CD14-positive monocyte (primary cell): ENCODE results near the gene STUB1. TPM values are rescaled to one million over a fixed set of nuclear protein-coding genes. Genes with fewer than 3 reads are reported as not detected.

Experiments
- DNase-seq, 3 donors: peaks; one replicate each; pipeline ENCODE4 v3.0.0-alpha.2; 2011 to 2022
- H2AFZ ChIP-seq: 2 replicates; pipeline ENCODE4 v1.6.0; 2012; ENCODE audit warnings: mild to moderate bottlenecking, low read depth, low read length, inconsistent platforms; ENCODE audit not compliant: insufficient read depth, poor library complexity, severe bottlenecking
- H3K27ac ChIP-seq, 2 donors: 1 replicate in 1 of 2; 2 replicates in 1 of 2; pipeline ENCODE4 v1.5.1; 2012 to 2013; ENCODE audit warnings: low read length in 2 of 2, control low read depth in 1 of 2, inconsistent platforms in 1 of 2, low read depth in 1 of 2, mild to moderate bottlenecking in 1 of 2
- H3K27me3 ChIP-seq, 2 donors: one replicate each; pipeline versions ENCODE4 v1.6.0 to v1.6.1; 2011 to 2013; ENCODE audit warnings: low read length in 2 of 2; ENCODE audit not compliant: control insufficient read depth in 2 of 2, insufficient read depth in 2 of 2
- H3K36me3 ChIP-seq, 2 donors: replicated peaks in 1 of 2; 1 replicate in 1 of 2; 2 replicates in 1 of 2; pipeline versions ENCODE4 v1.5.1 to v1.6.1; 2012 to 2013; ENCODE audit warnings: low read length in 2 of 2, control low read depth in 1 of 2, inconsistent platforms in 1 of 2, mild to moderate bottlenecking in 1 of 2; ENCODE audit not compliant: insufficient read depth in 2 of 2, control insufficient read depth in 1 of 2
- H3K4me1 ChIP-seq, 2 donors: 1 replicate in 1 of 2; 2 replicates in 1 of 2; pipeline versions ENCODE4 v1.5.1 to v1.6.1; 2012 to 2013; ENCODE audit warnings: low read length in 2 of 2, control low read depth in 1 of 2, inconsistent platforms in 1 of 2, mild to moderate bottlenecking in 1 of 2, moderate library complexity in 1 of 2; ENCODE audit not compliant: insufficient read depth in 2 of 2, control insufficient read depth in 1 of 2
- H3K4me2 ChIP-seq: replicated peaks from 2 replicates; pipeline ENCODE3; 2012; ENCODE audit warnings: low read length, moderate library complexity, mild to moderate bottlenecking; ENCODE audit not compliant: poor library complexity, severe bottlenecking; ENCODE audit errors: extremely low read depth
- H3K4me3 ChIP-seq, 3 experiments: fragments of 200-600 bp in 1 of 3; sonication (generic) in 1 of 3; replicated peaks in 1 of 3; 1 replicate in 2 of 3; 2 replicates in 1 of 3; pipeline ENCODE4 v1.5.1; 2011 to 2013; ENCODE audit warnings: low read length in 3 of 3, mild to moderate bottlenecking in 3 of 3, control low read depth in 2 of 3, low read depth in 2 of 3, inconsistent platforms in 1 of 3, moderate library complexity in 1 of 3
- H3K79me2 ChIP-seq: 2 replicates; pipeline ENCODE4 v1.6.0; 2012; ENCODE audit warnings: mild to moderate bottlenecking, control low read depth, inconsistent platforms, low read length, moderate library complexity; ENCODE audit not compliant: insufficient read depth
- H3K9ac ChIP-seq: 2 replicates; pipeline ENCODE4 v1.6.0; 2017; ENCODE audit warnings: low read length, mild to moderate bottlenecking; ENCODE audit not compliant: insufficient read depth, poor library complexity, severe bottlenecking
- H3K9me3 ChIP-seq, 2 donors: replicated peaks in 1 of 2; 1 replicate in 1 of 2; 2 replicates in 1 of 2; pipeline versions ENCODE4 v1.5.1 to v1.6.1; 2012 to 2013; ENCODE audit warnings: low read length in 2 of 2, control low read depth in 1 of 2; ENCODE audit not compliant: control insufficient read depth in 1 of 2, insufficient read depth in 1 of 2
- H4K20me1 ChIP-seq: 2 replicates; pipeline ENCODE4 v1.6.0; 2012; ENCODE audit warnings: mild to moderate bottlenecking, low read length, control low read depth, moderate library complexity; ENCODE audit not compliant: insufficient read depth
- H3K27ac Mint-ChIP-seq, 7 donors: one replicate each; pipeline ENCODE4 v1.8.0; 2020; ENCODE audit warnings: mild to moderate bottlenecking in 7 of 7, mixed read lengths in 7 of 7, moderate library complexity in 6 of 7, inconsistent platforms in 2 of 7
- H3K27me3 Mint-ChIP-seq, 3 donors: one replicate each; pipeline ENCODE4 v1.8.0; 2021 to 2022; ENCODE audit warnings: low read depth in 3 of 3, mild to moderate bottlenecking in 3 of 3, mixed read lengths in 3 of 3, moderate library complexity in 3 of 3, inconsistent platforms in 1 of 3
- H3K36me3 Mint-ChIP-seq, 2 donors: one replicate each; pipeline ENCODE4 v1.8.0; 2020; ENCODE audit warnings: mixed read lengths in 2 of 2, inconsistent platforms in 1 of 2, mild to moderate bottlenecking in 1 of 2
- H3K4me1 Mint-ChIP-seq: one replicate; pipeline ENCODE4 v1.8.0; 2020; ENCODE audit warnings: mild to moderate bottlenecking, mixed read lengths
- H3K4me3 Mint-ChIP-seq, 2 donors: one replicate each; pipeline ENCODE4 v1.8.0; 2020; ENCODE audit warnings: mild to moderate bottlenecking in 2 of 2, mixed read lengths in 2 of 2, moderate library complexity in 1 of 2
- H3K9me3 Mint-ChIP-seq, 7 donors: one replicate each; pipeline ENCODE4 v1.8.0; 2020 to 2022; ENCODE audit warnings: mixed read lengths in 7 of 7, mild to moderate bottlenecking in 6 of 7, moderate library complexity in 6 of 7, inconsistent platforms in 2 of 7
- CTCF ChIP-seq: fragments of 200-600 bp; IDR thresholded peaks from one replicate; pipeline ENCODE4 v1.8.0; 2022; ENCODE audit warnings: antibody characterized with exemption, mild to moderate bottlenecking
- WGBS: methylation state at CpG from one replicate; pipeline ENCODE4 v1.1.5; 2013; ENCODE audit warnings: missing lambda C conversion rate; ENCODE audit not compliant: insufficient coverage; 5-methylcytosine and 5-hydroxymethylcytosine counted together
- intact Hi-C, 2 donors: fragments of 100-400 bp; cut with micrococcal nuclease; formaldehyde crosslinking; loops; one replicate each; pipeline versions ENCODE4 v1.15.0 to v1.15.1; 2023
- polyA plus RNA-seq, 3 donors: library from polyadenylated mRNA; depleted of rRNA in 1 of 3; unstranded in 2 of 3; stranded (reverse) in 1 of 3; fragments of 300-500 nt in 2 of 3; fragments of >200 nt in 1 of 3; fragmentation: Illumina TruSeq in 2 of 3; gene quantifications; 1 replicate in 2 of 3; 2 replicates in 1 of 3; pipeline ENCODE4 v1.2.3, GENCODE V29; 2012 to 2021

Gene STUB1
- polyA plus RNA-seq, 3 donors = 83.3 to 108 (median 106) TPM

DNA sequence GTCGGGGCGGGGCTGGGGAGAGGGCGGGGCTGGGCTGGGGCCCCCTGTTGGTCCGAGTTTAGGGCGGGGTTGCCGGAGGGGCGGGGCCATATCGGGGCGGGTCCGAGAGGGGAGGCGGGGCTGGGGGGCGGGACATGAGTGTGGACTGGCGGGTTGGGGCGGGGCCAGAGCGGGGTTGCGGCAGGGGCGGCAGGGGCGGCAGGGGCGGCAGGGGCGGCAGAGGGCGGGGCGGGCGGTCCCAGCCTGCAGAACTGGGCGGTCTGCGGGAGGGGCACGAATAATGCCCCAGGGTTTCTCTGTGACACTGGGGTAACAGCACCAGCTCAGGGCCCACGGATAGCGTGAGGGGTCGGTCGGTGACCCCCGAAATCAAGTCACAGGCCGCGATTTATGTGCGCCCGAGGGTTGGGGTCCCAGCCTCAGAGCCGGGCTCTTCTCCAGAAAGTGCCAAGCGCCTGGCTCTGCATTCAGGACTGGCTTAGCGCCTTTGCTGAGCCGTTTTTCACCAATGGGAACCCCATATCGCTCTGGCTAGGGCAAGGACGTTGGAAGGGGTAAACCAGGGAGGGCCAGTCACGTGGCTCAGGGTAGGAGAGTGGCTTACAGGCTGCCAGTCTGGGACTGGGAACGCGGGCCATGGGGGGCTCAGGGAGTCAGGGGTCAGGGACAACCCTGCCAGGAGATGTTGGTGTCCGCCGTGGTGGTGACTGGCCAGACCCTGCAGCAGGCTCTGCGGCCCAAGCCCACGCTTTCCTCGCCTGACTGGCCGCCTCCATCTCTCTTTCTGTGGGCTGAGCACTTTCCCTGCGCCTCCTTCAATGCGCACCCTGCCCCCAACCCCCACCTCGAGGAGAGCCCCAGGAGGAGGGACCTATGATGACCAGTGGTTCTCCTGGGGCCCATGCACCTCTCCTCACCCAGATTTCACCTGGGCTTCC lies 42.9 kb upstream of the STUB1 start:
- no peak for TF ChIP-seq CTCF

DNA sequence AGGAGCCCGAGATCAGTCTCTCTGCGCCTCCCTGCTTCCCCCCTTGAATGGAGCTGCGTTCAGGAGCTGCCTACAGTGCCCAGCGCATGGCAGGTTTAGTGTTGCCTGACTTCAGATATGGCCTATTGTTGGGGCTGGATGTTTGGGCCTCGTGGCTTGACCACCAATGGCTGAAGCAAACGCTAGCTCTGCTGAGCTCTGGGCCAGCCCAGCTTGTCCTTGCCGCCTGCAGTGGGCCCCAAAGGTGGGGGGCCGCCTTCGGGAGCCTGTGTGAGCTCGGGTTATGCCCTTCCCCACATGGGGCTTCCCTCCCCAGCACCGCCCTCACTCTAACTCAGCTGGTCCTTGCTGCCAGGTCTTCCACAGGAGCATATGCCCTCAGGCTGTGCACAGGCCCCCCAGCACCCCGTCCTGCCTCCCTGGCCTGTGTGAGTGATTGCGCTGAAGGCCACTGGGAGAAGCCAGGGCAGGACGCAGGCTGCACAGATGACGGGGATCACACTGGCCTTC lies 42.1 kb upstream of the STUB1 start:
- Histone ChIP-seq H3K4me2 (no peak overlapping the region), H3K27me3 (no peaks in the 10 kb centered on the region), H4K20me1 (peaks cover 22% of the 10 kb centered on the region), H3K36me3 (peaks cover 0 to 8% of the 10 kb centered on the region in 2 donors), H3K79me2 (peaks cover 25% of the 10 kb centered on the region), H3K4me3 (no peak overlapping the region), H3K27ac (no peak overlapping the region), H3K4me1 (peaks cover 39 to 54% of the 10 kb centered on the region in 2 donors), H3K9ac (no peak overlapping the region), H3K9me3 (no peaks in the 10 kb centered on the region), H2AFZ (no peak overlapping the region)
- Mint-ChIP-seq H3K27me3 (peaks cover 0 to 6% (median 0%) of the 10 kb centered on the region in 3 donors), H3K36me3 (peaks cover 2 to 4% of the 10 kb centered on the region in 2 donors), H3K4me3 (no peak overlapping the region), H3K4me1 (peaks cover 20% of the 10 kb centered on the region), H3K9me3 (no peaks in the 10 kb centered on the region), H3K27ac (peak overlapping the region in 1 of 7 donors; percentile 62)
- intact Hi-C loops = loop anchor here (5.0 kb wide), 2 partner anchors 44 to 111 kb away; partner anchors contain the start of genes CAPN15 (in 2 of the 2), JMJD8 (in 1 of the 2) and STUB1 (in 1 of the 2)
- DNase-seq = no peak
- 91% methylated on average over 10 of the region's 15 CpGs for WGBS
- TF ChIP-seq CTCF = no peak

More for the DNA sequence above, 42.9 kb upstream of the STUB1 start:
- Histone ChIP-seq H3K4me3 (peak overlapping the region; percentile 70 to 96 (median 89)), H4K20me1 (peaks cover 17% of the 10 kb centered on the region), H3K36me3 (peaks cover 0 to 8% of the 10 kb centered on the region in 2 donors), H3K27ac (peak overlapping the region; percentile 87 to 95), H3K79me2 (peaks cover 19% of the 10 kb centered on the region), H3K4me1 (peaks cover 31 to 47% of the 10 kb centered on the region in 2 donors), H3K9me3 (no peaks in the 10 kb centered on the region), H3K27me3 (no peaks in the 10 kb centered on the region), H3K9ac (peak overlapping the region; percentile 82), H2AFZ (peak overlapping the region; percentile 85), H3K4me2 (peak overlapping the region; percentile 100)
- DNase-seq = peak; percentile 77 to 89 (median 87)
- Mint-ChIP-seq H3K36me3 (peaks cover 2 to 4% of the 10 kb centered on the region in 2 donors), H3K9me3 (no peaks in the 10 kb centered on the region), H3K4me3 (peak overlapping the region; percentile 95 to 97), H3K27me3 (peaks cover 0 to 6% (median 0%) of the 10 kb centered on the region in 3 donors), H3K27ac (peak overlapping the region; percentile 62 to 99 (median 98)), H3K4me1 (peaks cover 14% of the 10 kb centered on the region)
- 21% methylated on average over 32 of the region's 53 CpGs for WGBS
- intact Hi-C loops = loop anchor here (2.0 to 5.0 kb wide), 4 partner anchors 23 to 110 kb away; partner anchors contain the start of genes CAPN15 (in 2 of the 2), JMJD8 (in 1 of the 2) and STUB1 (in 1 of the 2)
